Measurements from ENCODE around the gene NAIP.
"Not testable (repeated sequence)": the region's sequence is repeated elsewhere in the genome, so short reads cannot be mapped to it uniquely, and the experiment has no call there.

DNA sequence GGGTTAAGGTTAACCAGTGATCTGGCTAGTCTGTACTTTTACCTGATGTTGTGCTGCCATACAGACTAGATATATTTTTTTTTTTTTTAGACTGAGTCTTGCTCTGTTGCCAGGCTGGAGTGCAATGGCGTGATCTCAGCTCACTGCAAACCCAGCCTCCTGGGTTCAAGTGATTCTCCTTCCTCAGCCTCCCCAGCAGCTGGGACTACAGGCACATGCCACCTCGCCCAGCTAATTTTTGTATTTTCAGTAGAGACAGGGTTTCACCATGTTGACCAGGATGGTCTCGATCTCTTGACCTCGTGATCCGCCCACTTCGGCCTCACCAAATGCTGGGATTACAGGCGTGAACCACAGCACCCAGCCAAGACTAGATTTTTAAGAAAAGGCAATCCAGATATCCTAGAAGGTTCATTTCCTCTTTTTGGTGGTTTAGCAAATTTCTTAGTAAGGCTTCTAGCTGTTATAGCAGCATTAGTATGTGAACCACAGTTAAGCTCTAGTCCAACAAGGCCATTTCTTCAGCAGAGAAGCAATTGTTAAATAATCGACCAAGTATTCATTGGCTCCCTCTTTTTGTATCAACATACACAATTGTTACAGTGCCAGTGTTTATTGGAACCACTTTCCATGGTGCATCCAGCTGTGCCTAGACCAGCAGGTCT is at the start of gene NAIP:
- TF ChIP-seq, protein P1, sequence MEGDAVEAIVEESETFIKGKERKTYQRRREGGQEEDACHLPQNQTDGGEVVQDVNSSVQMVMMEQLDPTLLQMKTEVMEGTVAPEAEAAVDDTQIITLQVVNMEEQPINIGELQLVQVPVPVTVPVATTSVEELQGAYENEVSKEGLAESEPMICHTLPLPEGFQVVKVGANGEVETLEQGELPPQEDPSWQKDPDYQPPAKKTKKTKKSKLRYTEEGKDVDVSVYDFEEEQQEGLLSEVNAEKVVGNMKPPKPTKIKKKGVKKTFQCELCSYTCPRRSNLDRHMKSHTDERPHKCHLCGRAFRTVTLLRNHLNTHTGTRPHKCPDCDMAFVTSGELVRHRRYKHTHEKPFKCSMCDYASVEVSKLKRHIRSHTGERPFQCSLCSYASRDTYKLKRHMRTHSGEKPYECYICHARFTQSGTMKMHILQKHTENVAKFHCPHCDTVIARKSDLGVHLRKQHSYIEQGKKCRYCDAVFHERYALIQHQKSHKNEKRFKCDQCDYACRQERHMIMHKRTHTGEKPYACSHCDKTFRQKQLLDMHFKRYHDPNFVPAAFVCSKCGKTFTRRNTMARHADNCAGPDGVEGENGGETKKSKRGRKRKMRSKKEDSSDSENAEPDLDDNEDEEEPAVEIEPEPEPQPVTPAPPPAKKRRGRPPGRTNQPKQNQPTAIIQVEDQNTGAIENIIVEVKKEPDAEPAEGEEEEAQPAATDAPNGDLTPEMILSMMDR (conservative IDR thresholded peaks at IDR 0.05) = not testable (repeated sequence)
- TF ChIP-seq ZFX (IDR thresholded peaks at IDR 0.05) = not testable (repeated sequence)
